H9 (cell line): ENCODE measurements around the gene PAK2. TPM values are rescaled to one million over a fixed set of nuclear protein-coding genes. Genes with fewer than 3 reads are reported as not detected.

Source experiments
- DNase-seq: peaks from one replicate; pipeline ENCODE4 v3.0.0-alpha.2; 2017
- H2AFZ ChIP-seq: one replicate; pipeline ENCODE4 v1.6.1; 2013; ENCODE audit warnings: mild to moderate bottlenecking, low read length, control low read depth, moderate library complexity
- H2AK5ac ChIP-seq: 2 replicates; pipeline ENCODE4 v1.6.1; 2013; ENCODE audit warnings: low read length, control low read depth, mixed read lengths; ENCODE audit not compliant: insufficient read length
- H2BK120ac ChIP-seq: one replicate; pipeline ENCODE4 v1.6.1; 2013; ENCODE audit warnings: low read depth, mild to moderate bottlenecking, low read length, control low read depth, inconsistent platforms; ENCODE audit not compliant: poor library complexity, severe bottlenecking
- H2BK12ac ChIP-seq: 2 replicates; pipeline ENCODE4 v1.6.1; 2013; ENCODE audit warnings: low read length, control low read depth, mixed read lengths, low read depth; ENCODE audit not compliant: insufficient read length
- H2BK15ac ChIP-seq: 2 replicates; pipeline ENCODE4 v1.6.1; 2013; ENCODE audit warnings: low read depth, low read length, control low read depth
- H2BK20ac ChIP-seq: one replicate; pipeline ENCODE4 v1.6.1; 2013; ENCODE audit warnings: low read depth, mild to moderate bottlenecking, low read length, control low read depth, inconsistent platforms; ENCODE audit not compliant: poor library complexity, severe bottlenecking
- H2BK5ac ChIP-seq: 2 replicates; pipeline ENCODE4 v1.6.1; 2013; ENCODE audit warnings: low read length, control low read depth, mixed read lengths; ENCODE audit not compliant: insufficient read length
- H3K14ac ChIP-seq: 2 replicates; pipeline ENCODE4 v1.6.1; 2013; ENCODE audit warnings: low read length, control low read depth; ENCODE audit not compliant: insufficient read depth
- H3K18ac ChIP-seq: 2 replicates; pipeline ENCODE4 v1.6.1; 2013; ENCODE audit warnings: low read depth, mild to moderate bottlenecking, mixed read lengths, low read length, control low read depth; ENCODE audit not compliant: insufficient read length
- H3K23ac ChIP-seq: 2 replicates; pipeline ENCODE4 v1.6.1; 2013; ENCODE audit warnings: low read length, control low read depth, mixed read lengths, low read depth; ENCODE audit not compliant: insufficient read length
- H3K23me2 ChIP-seq: 2 replicates; pipeline ENCODE4 v1.6.1; 2013; ENCODE audit warnings: low read depth, mild to moderate bottlenecking, mixed read lengths, low read length, control low read depth; ENCODE audit not compliant: insufficient read length, poor library complexity, severe bottlenecking
- H3K27ac ChIP-seq: 2 replicates; pipeline ENCODE4 v1.5.1; 2013; ENCODE audit warnings: low read length, control low read depth, mixed read lengths, low read depth; ENCODE audit not compliant: insufficient read length
- H3K27me3 ChIP-seq: 2 replicates; pipeline ENCODE4 v1.6.1; 2013; ENCODE audit warnings: low read length, control low read depth, inconsistent platforms; ENCODE audit not compliant: insufficient read depth
- H3K4ac ChIP-seq: 2 replicates; pipeline ENCODE4 v1.6.1; 2013; ENCODE audit warnings: low read depth, mild to moderate bottlenecking, control low read depth, inconsistent platforms, low read length, moderate library complexity
- H3K4me1 ChIP-seq: 2 replicates; pipeline ENCODE4 v1.6.1; 2013; ENCODE audit warnings: low read length, control low read depth, inconsistent platforms; ENCODE audit not compliant: insufficient read depth
- H3K4me2 ChIP-seq: 2 replicates; pipeline ENCODE4 v1.6.1; 2013; ENCODE audit warnings: low read length, control low read depth, mixed read lengths; ENCODE audit not compliant: insufficient read length, insufficient read depth
- H3K56ac ChIP-seq: 2 replicates; pipeline ENCODE4 v1.6.1; 2013; ENCODE audit warnings: low read depth, mild to moderate bottlenecking, mixed read lengths, low read length, control low read depth; ENCODE audit not compliant: insufficient read length
- H3K79me1 ChIP-seq: 2 replicates; pipeline ENCODE4 v1.6.1; 2013; ENCODE audit warnings: low read depth, mild to moderate bottlenecking, moderate library complexity, low read length, control low read depth, inconsistent platforms; ENCODE audit not compliant: insufficient read depth, poor library complexity, severe bottlenecking
- H3K79me2 ChIP-seq: 2 replicates; pipeline ENCODE4 v1.6.1; 2013; ENCODE audit warnings: low read length, control low read depth, inconsistent platforms; ENCODE audit not compliant: insufficient read depth
- H3K9ac ChIP-seq: 2 replicates; pipeline ENCODE4 v1.6.1; 2013; ENCODE audit warnings: low read length, control low read depth, mixed read lengths; ENCODE audit not compliant: insufficient read length; ENCODE audit errors: extremely low read depth
- H3K9me3 ChIP-seq: one replicate; pipeline ENCODE4 v1.6.1; 2013; ENCODE audit warnings: low read depth, low read length, inconsistent platforms; ENCODE audit not compliant: control insufficient read depth
- H3T11ph ChIP-seq: one replicate; pipeline ENCODE4 v1.6.1; 2013; ENCODE audit warnings: mild to moderate bottlenecking, low read length, control low read depth, inconsistent platforms
- H4K20me1 ChIP-seq: one replicate; pipeline ENCODE4 v1.6.1; 2013; ENCODE audit not compliant: control insufficient read depth, insufficient read length, insufficient read depth
- H4K5ac ChIP-seq: 2 replicates; pipeline ENCODE4 v1.6.1; 2013; ENCODE audit warnings: low read depth, mild to moderate bottlenecking, mixed read lengths, low read length, control low read depth; ENCODE audit not compliant: insufficient read length
- H4K8ac ChIP-seq: replicated peaks from 2 replicates; pipeline ENCODE4 v1.6.1; 2013; ENCODE audit warnings: low read length, control low read depth, mixed read lengths, low read depth; ENCODE audit not compliant: insufficient read length
- H4K91ac ChIP-seq: 2 replicates; pipeline ENCODE4 v1.6.1; 2013; ENCODE audit warnings: low read depth, mild to moderate bottlenecking, moderate library complexity, mixed read lengths, low read length, control low read depth; ENCODE audit not compliant: insufficient read length
- H3K27ac Mint-ChIP-seq, 3 experiments: 2 replicates in 2 of 3; 3 replicates in 1 of 3; pipeline ENCODE4 v1.8.0; 2020 to 2021; ENCODE audit warnings: mixed read lengths in 3 of 3, mild to moderate bottlenecking in 1 of 3, moderate library complexity in 1 of 3
- H3K27me3 Mint-ChIP-seq: 2 replicates; pipeline ENCODE4 v1.8.0; 2021; ENCODE audit warnings: low read depth, mild to moderate bottlenecking, moderate library complexity, mixed read lengths
- H3K36me3 Mint-ChIP-seq, 3 experiments: 2 replicates in 2 of 3; 3 replicates in 1 of 3; pipeline ENCODE4 v1.8.0; 2020 to 2021; ENCODE audit warnings: low read depth in 3 of 3, mixed read lengths in 3 of 3; ENCODE audit not compliant: insufficient read depth in 1 of 3
- H3K4me1 Mint-ChIP-seq, 2 experiments: 2 replicates each; pipeline ENCODE4 v1.8.0; 2020; ENCODE audit warnings: mixed read lengths in 2 of 2
- H3K4me3 Mint-ChIP-seq, 2 experiments: 2 replicates in 1 of 2; 3 replicates in 1 of 2; pipeline ENCODE4 v1.8.0; 2020 to 2021; ENCODE audit warnings: mild to moderate bottlenecking in 2 of 2, mixed read lengths in 2 of 2, moderate library complexity in 1 of 2
- H3K9me3 Mint-ChIP-seq, 2 experiments: 2 replicates in 1 of 2; 3 replicates in 1 of 2; pipeline ENCODE4 v1.8.0; 2020; ENCODE audit warnings: mild to moderate bottlenecking in 2 of 2, mixed read lengths in 2 of 2, moderate library complexity in 1 of 2
- CTCF ChIP-seq: fragments of 200-600 bp; sonication (generic); conservative IDR thresholded peaks from 3 replicates; pipeline ENCODE4 v1.8.0; 2021; ENCODE audit warnings: antibody characterized with exemption, mild to moderate bottlenecking
- WGBS: extraction: QIAGEN DNeasy Blood & Tissue Kit; methylation state at CpG from one replicate; pipeline ENCODE4 v1.1.7; 2013; ENCODE audit warnings: missing lambda C conversion rate, low lambda C conversion rate, mixed read lengths; ENCODE audit not compliant: insufficient read length; ENCODE audit errors: extremely low coverage; 5-methylcytosine and 5-hydroxymethylcytosine counted together
- total RNA-seq: library from RNA; stranded (reverse); gene quantifications from 2 replicates; pipeline ENCODE4 v1.2.1, GENCODE V29; 2021

PAK2 gene
- total RNA-seq, 1 experiment from 2014 or later: 65.7 TPM

GRCh38 chr3:196842567-196843434 is 103.1 kb downstream of the PAK2 start:
- no peak overlapping the region for H2BK12ac ChIP-seq
- Mint-ChIP-seq H3K4me3 (no peak overlapping the region), H3K9me3 (peaks cover 12 to 17% of the 10 kb centered on the region in 2 experiments), H3K27me3 (no peaks in the 10 kb centered on the region), H3K4me1 (peaks cover 0 to 4% of the 10 kb centered on the region in 2 experiments; a peak in 2 of 4 replicates), H3K36me3 (peaks cover 0 to 3% (median under 1%) of the 10 kb centered on the region in 3 experiments; a peak in 2 of 7 replicates), H3K27ac (no peak overlapping the region; a peak in 1 of 7 replicates)
- no peaks in the 10 kb centered on the region for H3K27me3 ChIP-seq
- H3K4ac ChIP-seq: no peak overlapping the region
- H3K9ac ChIP-seq: no peak overlapping the region
- no peak overlapping the region for H4K5ac ChIP-seq
- no peak overlapping the region for H2BK20ac ChIP-seq
- H3K4me2 ChIP-seq: no peak overlapping the region
- no peak overlapping the region for H3K56ac ChIP-seq
- H3K4me1 ChIP-seq: no peaks in the 10 kb centered on the region
- H2AK5ac ChIP-seq: no peak overlapping the region
- no peak overlapping the region for H3K23ac ChIP-seq
- no peak overlapping the region for H3K18ac ChIP-seq
- H2BK5ac ChIP-seq: no peak overlapping the region
- H3K79me2 ChIP-seq: no peaks in the 10 kb centered on the region
- H2BK120ac ChIP-seq: no peak overlapping the region
- H4K20me1 ChIP-seq: no peaks in the 10 kb centered on the region
- no peak for DNase-seq
- WGBS: no CpG with 5 or more reads among the region's 17 CpGs
- no peaks in the 10 kb centered on the region for H3K9me3 ChIP-seq
- H4K91ac ChIP-seq: no peak overlapping the region
- no peak overlapping the region for H2BK15ac ChIP-seq
- no peak overlapping the region for H3T11ph ChIP-seq
- H4K8ac ChIP-seq: no peak overlapping the region
- H3K14ac ChIP-seq: no peak overlapping the region
- TF ChIP-seq CTCF: no peak
- H2AFZ ChIP-seq: no peak overlapping the region
- H3K79me1 ChIP-seq: no peaks in the 10 kb centered on the region
- H3K23me2 ChIP-seq: no peaks in the 10 kb centered on the region
- no peak overlapping the region for H3K27ac ChIP-seq
